Muscle of arm (tissue), 12 donors: ENCODE measurements around the gene CTIF. TPM values are rescaled to one million over a fixed set of nuclear protein-coding genes. Genes with fewer than 3 reads are reported as not detected.
A peak's percentile ranks its signal among the peaks of the same experiment; 100 is the strongest.
"Not testable (repeated sequence)": the region's sequence is repeated elsewhere in the genome, so short reads cannot be mapped to it uniquely, and the experiment has no call there.

Source experiments
- DNase-seq: peaks from one replicate; pipeline ENCODE4 v3.0.0-alpha.2; 2013
- polyA plus RNA-seq, 12 donors: library from polyadenylated mRNA; unstranded; fragments of 120-200 nt; gene quantifications; one replicate each; pipeline ENCODE4 v1.2.1, GENCODE V29; 2013; ENCODE audit not compliant: insufficient read length in 12 of 12

CTIF gene
- polyA plus RNA-seq, 12 donors, result 24.5 to 46.3 (median 38.0) TPM; not detected in 1

- DNase-seq, result no peak
Measured at GRCh38 chr18:48862678-48863270, 323.9 kb downstream of the CTIF start.

- no peak for DNase-seq
Measured at GRCh38 chr18:48863432-48864065, 324.7 kb downstream of the CTIF start.

- DNase-seq, result no peak
Measured at GRCh38 chr18:48864876-48865275, 326.0 kb downstream of the CTIF start.

- DNase-seq, result peak; percentile 51
Measured at GRCh38 chr18:48866028-48866733, 327.4 kb downstream of the CTIF start.

- no peak for DNase-seq
Measured at GRCh38 chr18:48866856-48867255, 328.0 kb downstream of the CTIF start.

GRCh38 chr18:48867978-48868377, 329.1 kb downstream of the CTIF start:
- DNase-seq, result no peak

GRCh38 chr18:48868468-48869466, 329.9 kb downstream of the CTIF start:
- no peak for DNase-seq

GRCh38 chr18:48869591-48869990, 330.8 kb downstream of the CTIF start:
- no peak for DNase-seq

- DNase-seq, result not testable (repeated sequence)
Measured at GRCh38 chr18:48870926-48871325, 332.1 kb downstream of the CTIF start.

- DNase-seq, result no peak
Measured at GRCh38 chr18:48871391-48872166, 332.7 kb downstream of the CTIF start.

GRCh38 chr18:48872234-48873145, 333.7 kb downstream of the CTIF start:
- DNase-seq, result no peak

- DNase-seq, result no peak
Measured at GRCh38 chr18:48874233-48874632, 335.4 kb downstream of the CTIF start.

- no peak for DNase-seq
Measured at GRCh38 chr18:48874701-48875162, 335.9 kb downstream of the CTIF start.

- no peak for DNase-seq
Measured at GRCh38 chr18:48875314-48875941, 336.6 kb downstream of the CTIF start.

- DNase-seq, result no peak
Measured at GRCh38 chr18:48875942-48876511, 337.2 kb downstream of the CTIF start.

GRCh38 chr18:48876590-48876989, 337.8 kb downstream of the CTIF start:
- DNase-seq, result no peak

- DNase-seq, result no peak
Measured at GRCh38 chr18:48877941-48878340, 339.1 kb downstream of the CTIF start.

- DNase-seq, result no peak
Measured at GRCh38 chr18:48878471-48878870, 339.6 kb downstream of the CTIF start.

GRCh38 chr18:48879008-48879431, 340.2 kb downstream of the CTIF start:
- DNase-seq, result no peak
